Neural progenitor cell (in vitro differentiated cells): ENCODE measurements around the gene GRAMD1B. TPM values are rescaled to one million over a fixed set of nuclear protein-coding genes. Genes with fewer than 3 reads are reported as not detected.

Source experiments
- DNase-seq: peaks from one replicate; pipeline ENCODE4 v3.0.0-alpha.2; 2016; ENCODE audit warnings: low spot score
- H2AFZ ChIP-seq: fragments of 200-600 bp; sonication (generic); replicated peaks from 2 replicates; pipeline ENCODE4 v1.6.1; 2016; ENCODE audit warnings: antibody characterized with exemption
- H3F3A ChIP-seq: fragments of 200-600 bp; sonication (generic); 2 replicates; pipeline ENCODE4 v1.6.1; 2016; ENCODE audit warnings: antibody characterized with exemption, low read depth
- H3K27ac ChIP-seq: fragments of 200-600 bp; sonication (generic); 2 replicates; pipeline ENCODE4 v1.5.1; 2016; ENCODE audit warnings: mild to moderate bottlenecking
- H3K27me3 ChIP-seq: fragments of 200-600 bp; sonication (generic); 2 replicates; pipeline ENCODE4 v1.6.1; 2016; ENCODE audit warnings: mild to moderate bottlenecking, moderate library complexity
- H3K36me3 ChIP-seq: fragments of 200-600 bp; sonication (generic); 2 replicates; pipeline ENCODE4 v1.5.1; 2016
- H3K4me1 ChIP-seq: fragments of 200-600 bp; sonication (generic); 2 replicates; pipeline ENCODE4 v1.6.1; 2016; ENCODE audit warnings: mixed run types
- H3K4me2 ChIP-seq: fragments of 200-600 bp; sonication (generic); 2 replicates; pipeline ENCODE4 v1.6.1; 2016
- H3K4me3 ChIP-seq: fragments of 200-600 bp; sonication (generic); 2 replicates; pipeline ENCODE4 v1.5.1; 2016
- H3K79me2 ChIP-seq: fragments of 200-600 bp; sonication (generic); 2 replicates; pipeline ENCODE4 v1.6.1; 2016; ENCODE audit warnings: low read depth
- H3K9ac ChIP-seq: fragments of 200-600 bp; sonication (generic); 2 replicates; pipeline ENCODE4 v1.6.1; 2016
- H3K9me3 ChIP-seq: fragments of 200-600 bp; sonication (generic); 2 replicates; pipeline ENCODE4 v1.5.1; 2016; ENCODE audit warnings: low read depth
- H4K20me1 ChIP-seq: fragments of 200-600 bp; sonication (generic); 2 replicates; pipeline ENCODE4 v1.6.1; 2016; ENCODE audit warnings: low read depth
- H3K27ac Mint-ChIP-seq: 3 replicates; pipeline ENCODE4 v1.8.0; 2021; ENCODE audit warnings: mixed read lengths
- H3K27me3 Mint-ChIP-seq: 2 replicates; pipeline ENCODE4 v1.8.0; 2022; ENCODE audit warnings: low read depth, mild to moderate bottlenecking, inconsistent platforms, moderate library complexity, mixed read lengths; ENCODE audit not compliant: insufficient read depth
- H3K36me3 Mint-ChIP-seq: 3 replicates; pipeline ENCODE4 v1.8.0; 2021; ENCODE audit warnings: mixed read lengths
- H3K4me1 Mint-ChIP-seq: 3 replicates; pipeline ENCODE4 v1.8.0; 2021; ENCODE audit warnings: mixed read lengths
- H3K4me3 Mint-ChIP-seq: 3 replicates; pipeline ENCODE4 v1.8.0; 2021; ENCODE audit warnings: mild to moderate bottlenecking, moderate library complexity, mixed read lengths
- H3K9me3 Mint-ChIP-seq: 3 replicates; pipeline ENCODE4 v1.8.0; 2020; ENCODE audit warnings: mixed read lengths
- CTCF ChIP-seq: fragments of 200-600 bp; sonication (generic); IDR thresholded peaks from 2 replicates; pipeline ENCODE4 v1.5.1; 2017; ENCODE audit warnings: antibody characterized with exemption, mild to moderate bottlenecking
- EZH2 ChIP-seq: fragments of 200-600 bp; sonication (generic); IDR thresholded peaks from 2 replicates; pipeline ENCODE4 v1.6.1; 2017; ENCODE audit warnings: antibody characterized with exemption, mild to moderate bottlenecking, moderate library complexity
- EZH2phosphoT487 ChIP-seq: fragments of 200-600 bp; sonication (generic); IDR thresholded peaks from 2 replicates; pipeline ENCODE4 v1.6.1; 2017; ENCODE audit warnings: antibody characterized with exemption
- total RNA-seq: library from RNA; depleted of rRNA; stranded (reverse); fragments of >200 nt; gene quantifications from 2 replicates; pipeline ENCODE4 v1.2.3, GENCODE V29; 2015; ENCODE audit warnings: low replicate concordance

The GRAMD1B gene
- total RNA-seq, 1 donor from 2014 or later = 12.6 TPM

- Histone ChIP-seq H3K9me3 (no peaks in the 10 kb centered on the region), H3K4me1 (no peaks in the 10 kb centered on the region), H3K79me2 (no peaks in the 10 kb centered on the region), H2AFZ (no peak overlapping the region), H3K4me2 (no peak overlapping the region), H3K9ac (no peak overlapping the region), H3K36me3 (no peaks in the 10 kb centered on the region), H3K27ac (peak overlapping the region; percentile 5), H3K27me3 (no peaks in the 10 kb centered on the region), H3K4me3 (no peak overlapping the region), H4K20me1 (no peaks in the 10 kb centered on the region), H3F3A (no peaks in the 10 kb centered on the region)
- Mint-ChIP-seq H3K27me3 (no peaks in the 10 kb centered on the region), H3K36me3 (peaks cover 22% of the 10 kb centered on the region), H3K4me1 (no peaks in the 10 kb centered on the region), H3K9me3 (no peaks in the 10 kb centered on the region), H3K4me3 (no peak overlapping the region), H3K27ac (no peak overlapping the region)
- DNase-seq = no peak
- TF ChIP-seq EZH2 = no peak
- no peak for TF ChIP-seq CTCF
- no peak for TF ChIP-seq EZH2phosphoT487
Observed at GRCh38 chr11:123622576-123622975, 192.5 kb downstream of the GRAMD1B start.

GRCh38 chr11:123624974-123625373 lies 194.9 kb downstream of the GRAMD1B start:
- Histone ChIP-seq H3K36me3 (no peaks in the 10 kb centered on the region), H2AFZ (no peak overlapping the region), H3K4me3 (no peak overlapping the region), H3K4me2 (no peak overlapping the region), H3K4me1 (no peaks in the 10 kb centered on the region), H3K27ac (no peak overlapping the region), H3F3A (no peaks in the 10 kb centered on the region), H4K20me1 (no peaks in the 10 kb centered on the region), H3K9me3 (no peaks in the 10 kb centered on the region), H3K79me2 (no peaks in the 10 kb centered on the region), H3K27me3 (no peaks in the 10 kb centered on the region), H3K9ac (no peak overlapping the region)
- peaks cover 2% of the 10 kb centered on the region for H3K4me1 Mint-ChIP-seq
- peaks cover 19% of the 10 kb centered on the region for H3K36me3 Mint-ChIP-seq
- no peaks in the 10 kb centered on the region for H3K9me3 Mint-ChIP-seq
- no peak for DNase-seq
- no peak overlapping the region for H3K4me3 Mint-ChIP-seq
- H3K27me3 Mint-ChIP-seq = no peaks in the 10 kb centered on the region
- no peak overlapping the region for H3K27ac Mint-ChIP-seq
- TF ChIP-seq EZH2 (no peak), CTCF (no peak), EZH2phosphoT487 (no peak)

DNA sequence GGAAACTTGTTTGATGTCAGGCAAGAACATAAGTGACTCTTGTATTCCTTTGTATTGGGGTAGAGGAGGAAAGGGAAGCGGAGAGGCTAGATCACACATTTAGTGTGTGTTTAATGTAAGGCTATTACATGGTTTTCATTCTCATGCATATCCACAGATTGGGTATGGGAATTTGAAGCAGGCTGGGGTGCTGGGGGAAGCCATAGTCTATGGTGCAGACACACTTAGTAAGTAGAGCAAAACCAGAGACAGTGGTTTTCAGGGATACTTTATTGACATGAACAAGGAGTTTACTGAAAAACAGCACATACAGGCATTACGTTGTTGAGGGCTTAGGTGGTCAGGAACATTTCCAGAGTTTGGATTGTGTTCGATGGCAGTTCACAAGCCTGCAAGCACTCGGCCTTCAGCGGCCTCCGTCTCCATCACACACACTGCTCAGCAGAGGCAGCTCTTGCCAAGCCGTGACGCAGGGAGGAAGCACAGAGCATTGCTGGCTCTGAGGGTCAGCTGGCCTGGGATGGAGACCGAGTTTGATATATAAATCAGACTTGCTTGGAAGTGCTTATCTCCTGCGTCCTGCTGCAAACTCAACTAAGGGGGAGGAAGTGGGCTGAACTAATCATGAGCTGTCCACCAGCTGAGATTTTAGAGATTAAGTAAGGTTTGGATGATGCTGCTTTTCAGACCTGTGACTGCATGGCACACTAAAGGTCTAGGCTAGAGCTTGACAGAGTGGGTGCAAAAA lies 199.0 kb downstream of the GRAMD1B start:
- Histone ChIP-seq H3K27me3 (no peaks in the 10 kb centered on the region), H3K36me3 (no peaks in the 10 kb centered on the region), H3K27ac (no peak overlapping the region), H3K4me2 (no peak overlapping the region), H3F3A (no peaks in the 10 kb centered on the region), H3K9ac (no peak overlapping the region), H2AFZ (no peak overlapping the region), H3K9me3 (no peaks in the 10 kb centered on the region), H3K4me3 (no peak overlapping the region), H4K20me1 (no peaks in the 10 kb centered on the region), H3K4me1 (no peaks in the 10 kb centered on the region), H3K79me2 (no peaks in the 10 kb centered on the region)
- peaks cover 2% of the 10 kb centered on the region for H3K4me1 Mint-ChIP-seq
- no peak overlapping the region for H3K4me3 Mint-ChIP-seq
- H3K27me3 Mint-ChIP-seq = peaks cover 2% of the 10 kb centered on the region
- H3K27ac Mint-ChIP-seq = no peak overlapping the region
- H3K9me3 Mint-ChIP-seq = no peaks in the 10 kb centered on the region
- no peak for DNase-seq
- H3K36me3 Mint-ChIP-seq = peaks cover 6% of the 10 kb centered on the region
- TF ChIP-seq CTCF = no peak
- no peak for TF ChIP-seq EZH2phosphoT487
- no peak for TF ChIP-seq EZH2
